Activated CD8-positive, alpha-beta memory T cell treated with anti-CD3 and anti-CD28 coated beads for 36 hours (primary cell): ENCODE results near the gene CMAS. TPM values are rescaled to one million over a fixed set of nuclear protein-coding genes. Genes with fewer than 3 reads are reported as not detected.
"Not testable (repeated sequence)": the region's sequence is repeated elsewhere in the genome, so short reads cannot be mapped to it uniquely, and the experiment has no call there.

Experiments
- CTCF ChIA-PET: fragments of 350-600 bp; sonication (Branson Sonifier 250); formaldehyde crosslinking; loops from one replicate; lab custom pipeline; 2021; ENCODE audit warnings: antibody characterized with exemption; lab: Charles Lee
- POLR2A ChIA-PET: fragments of 350-600 bp; sonication (Branson Sonifier 250); formaldehyde crosslinking; loops from one replicate; lab custom pipeline; 2021; ENCODE audit warnings: antibody characterized with exemption; lab: Charles Lee
- total RNA-seq, 2 experiments: library from RNA; stranded (reverse); gene quantifications; one replicate each; pipeline ENCODE4 v1.2.3, GENCODE V29; 2021

The CMAS gene
- total RNA-seq, 2 experiments from 2014 or later: 38.9 to 40.2 TPM

DNA sequence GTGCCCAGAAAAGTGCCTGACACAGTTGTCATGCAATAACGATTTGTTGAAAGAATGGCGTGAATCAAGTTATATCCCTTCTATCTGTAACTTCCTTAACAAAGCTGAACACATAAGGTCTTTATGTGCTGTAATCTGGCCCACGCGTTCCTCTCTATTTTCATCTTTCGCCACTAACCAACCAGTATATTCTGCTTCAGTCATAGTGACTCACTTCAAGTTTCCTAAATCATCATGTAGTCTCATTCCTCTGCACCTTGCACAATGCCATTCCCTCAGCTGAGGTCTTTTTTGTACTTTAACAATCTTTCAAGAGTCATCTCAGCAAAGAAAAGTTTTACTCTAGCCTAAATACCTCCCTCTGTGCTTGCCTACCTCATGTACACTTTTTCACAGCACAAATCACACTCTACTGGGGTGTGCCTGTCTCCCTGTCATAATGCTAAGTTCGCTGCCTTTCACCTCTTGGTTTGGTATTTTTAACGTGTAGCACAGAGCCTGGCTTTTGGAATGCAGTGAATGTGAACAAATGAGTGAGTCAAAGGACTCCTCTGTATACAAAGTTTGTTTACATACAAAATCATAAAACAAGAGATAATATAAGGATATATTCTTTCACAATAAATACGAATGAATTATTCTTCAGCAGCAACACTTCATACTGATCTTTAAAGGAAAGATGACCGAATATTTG is 2.9 kb upstream of the CMAS start:
- CTCF ChIA-PET: no interaction called here
- POLR2A ChIA-PET: no interaction called here

DNA sequence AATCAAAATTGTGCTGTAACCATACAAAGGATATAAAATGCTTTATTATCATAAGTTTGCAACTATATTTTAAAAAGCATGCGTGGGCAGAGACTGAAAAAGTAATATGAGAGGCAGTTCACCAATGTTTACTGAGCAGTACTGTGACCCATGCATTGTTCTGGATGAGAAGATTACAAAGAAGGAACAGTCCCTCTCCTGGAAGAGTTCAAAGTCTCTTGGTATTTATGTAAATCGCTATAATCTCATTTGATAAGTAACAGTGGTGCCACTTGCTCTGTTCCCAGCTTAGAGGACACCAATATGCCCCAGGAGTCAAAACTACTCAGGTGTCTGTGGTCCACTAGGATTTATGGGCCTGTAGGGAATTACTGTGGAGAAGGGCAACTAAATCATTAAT is 2.1 kb upstream of the CMAS start:
- POLR2A ChIA-PET: no interaction called here
- CTCF ChIA-PET: no interaction called here

DNA sequence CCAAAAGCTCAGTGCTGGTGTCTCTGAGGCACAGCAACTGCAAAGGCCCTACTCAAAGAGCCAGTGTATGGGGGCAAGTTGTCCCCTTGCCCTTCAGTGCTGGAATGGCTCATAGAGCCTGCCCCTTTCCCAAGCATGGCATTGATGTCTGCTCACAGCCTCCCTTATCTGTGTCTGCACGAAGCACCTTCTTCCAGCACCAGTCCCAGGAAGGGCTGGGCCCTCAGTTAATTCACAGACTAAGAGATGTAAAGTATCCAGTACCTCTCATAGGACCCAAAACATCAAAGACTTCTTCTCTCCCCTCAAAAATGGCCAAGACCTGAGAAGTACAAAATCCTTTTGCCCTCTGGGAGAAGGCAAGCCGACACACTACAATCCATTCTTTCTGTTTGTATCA is 1.6 kb upstream of the CMAS start:
- ChIA-PET CTCF (no interaction called here), POLR2A (no interaction called here)

DNA sequence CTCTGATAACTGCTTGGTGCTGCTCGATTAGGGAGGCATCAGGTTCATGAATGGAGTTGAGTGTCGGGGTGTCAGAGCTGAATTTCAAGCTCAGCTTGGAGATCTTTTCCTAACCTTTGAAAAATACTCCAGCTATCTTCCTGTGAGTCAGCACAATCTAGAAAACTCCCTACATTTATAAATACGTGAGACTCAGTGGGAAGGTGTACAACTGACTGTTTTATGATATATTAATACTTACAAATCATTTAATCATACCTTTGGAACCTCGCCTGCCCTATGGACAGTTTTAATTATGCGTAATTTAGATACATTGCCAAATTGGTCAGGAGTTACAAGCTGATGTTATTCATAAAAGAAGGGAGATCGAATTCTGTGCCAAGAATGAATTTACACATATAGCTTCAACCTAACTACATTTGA is 961 bp downstream of the CMAS start:
- POLR2A ChIA-PET: interaction anchor here (0.9 kb wide), 1 partner anchor 289 kb away, joined by 3 read pairs; no protein-coding TSS in a partner anchor

DNA sequence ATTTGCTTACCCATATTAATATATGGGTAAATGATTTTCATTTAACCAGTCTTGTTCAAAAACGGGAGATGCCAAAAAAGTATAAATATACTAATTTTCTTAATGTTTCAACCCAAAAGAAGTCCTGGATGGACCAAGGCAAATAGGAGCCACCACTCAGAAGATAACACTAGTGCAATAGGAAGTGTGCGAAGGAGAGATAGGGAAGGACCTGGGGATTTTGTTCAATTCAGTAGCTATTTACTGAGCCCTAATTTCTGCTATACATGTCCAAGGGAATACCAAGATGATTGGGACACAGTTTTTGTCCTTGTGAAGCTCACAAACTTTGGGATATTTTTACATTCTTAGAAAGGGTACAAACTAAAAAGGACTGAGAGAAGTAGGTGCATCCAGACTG is 1.5 kb downstream of the CMAS start:
- ChIA-PET POLR2A (interaction anchor here (0.9 kb wide), 1 partner anchor 288 kb away, joined by 3 read pairs; no protein-coding TSS in a partner anchor), CTCF (no interaction called here)

More for the DNA sequence above, 961 bp downstream of the CMAS start:
- CTCF ChIA-PET: no interaction called here

DNA sequence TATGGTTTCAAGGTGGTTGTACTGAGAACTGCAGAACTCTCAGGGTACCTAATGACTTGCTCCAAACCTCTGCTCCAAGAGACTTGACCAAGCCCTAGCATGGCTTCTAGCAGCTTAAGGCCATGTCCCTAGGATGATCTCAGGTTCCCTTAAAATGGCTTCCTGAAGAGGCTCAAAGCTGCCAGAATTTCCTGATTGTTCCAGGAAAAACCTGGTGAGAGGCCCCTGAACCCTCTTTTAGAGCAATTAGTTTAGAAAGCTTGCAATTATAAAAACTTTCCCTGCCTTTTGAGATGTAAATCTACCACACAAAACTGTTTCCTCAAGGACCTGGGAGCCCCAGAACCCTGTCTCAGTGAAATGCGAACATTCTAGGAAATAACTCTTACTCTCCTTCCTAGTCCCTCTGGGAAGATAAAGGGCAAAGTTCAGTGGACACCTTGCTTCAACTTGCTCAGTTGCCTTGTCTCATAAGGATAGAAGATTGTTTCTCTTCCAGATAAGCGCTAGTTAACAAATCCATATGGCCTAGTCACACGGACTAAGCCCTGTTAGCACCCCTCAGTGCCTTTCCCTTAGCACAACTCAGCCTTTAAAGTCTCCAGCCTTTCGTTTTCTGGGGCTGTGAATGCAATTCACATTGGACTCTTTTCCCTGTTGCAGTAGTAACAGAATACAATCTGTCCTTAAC is 2.5 kb downstream of the CMAS start:
- ChIA-PET POLR2A (interaction anchor here (0.8 kb wide), 1 partner anchor 408 kb away, joined by 3 read pairs; no protein-coding TSS in a partner anchor), CTCF (no interaction called here)

DNA sequence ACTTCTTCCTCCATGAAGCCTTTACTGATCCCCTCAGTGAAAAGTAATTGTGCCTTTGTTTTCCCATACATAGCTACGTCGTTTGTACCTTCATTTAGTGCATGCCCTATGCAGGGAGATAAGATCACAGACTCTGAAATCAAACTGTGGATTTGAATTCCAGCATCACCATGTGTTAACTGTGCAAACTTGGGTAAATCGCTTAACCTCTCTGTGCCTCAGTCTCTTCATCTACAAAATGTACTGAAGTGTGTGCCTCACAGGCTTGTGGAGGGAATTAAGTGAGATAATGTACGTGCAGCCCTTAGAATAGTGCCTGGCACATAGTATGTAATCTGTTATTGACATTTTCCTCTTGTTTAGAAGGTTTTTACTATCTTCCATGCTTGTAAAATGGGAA is 4.1 kb downstream of the CMAS start:
- ChIA-PET CTCF (no interaction called here), POLR2A (no interaction called here)

DNA sequence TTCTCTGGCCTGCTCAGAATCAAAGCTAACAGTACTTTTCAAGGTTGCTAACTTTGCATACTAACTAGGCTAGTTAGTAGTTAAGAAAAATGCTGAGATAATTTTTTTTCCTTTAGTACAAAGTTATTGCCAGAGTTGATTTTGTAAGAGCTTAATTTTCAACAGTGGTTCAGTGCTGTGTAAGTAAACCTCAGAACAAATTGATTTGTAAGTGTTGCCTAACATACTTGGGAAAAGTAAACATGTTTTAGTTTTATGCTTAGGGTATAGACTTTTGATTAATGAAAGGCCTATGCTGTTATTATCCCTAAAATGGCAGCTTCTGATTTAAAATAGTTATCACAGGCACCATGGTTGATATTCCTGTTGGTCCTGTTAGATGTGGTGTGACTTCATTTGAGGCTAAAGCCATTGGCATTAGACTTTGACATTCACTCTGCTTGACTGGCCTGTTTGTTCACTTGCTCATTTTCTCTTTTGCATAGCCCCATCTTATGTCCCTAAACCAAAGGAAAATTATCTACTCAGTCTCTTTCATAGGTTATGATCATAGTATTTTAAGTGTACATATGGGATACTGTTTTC is 5.2 kb downstream of the CMAS start:
- ChIA-PET POLR2A (no interaction called here), CTCF (no interaction called here)

DNA sequence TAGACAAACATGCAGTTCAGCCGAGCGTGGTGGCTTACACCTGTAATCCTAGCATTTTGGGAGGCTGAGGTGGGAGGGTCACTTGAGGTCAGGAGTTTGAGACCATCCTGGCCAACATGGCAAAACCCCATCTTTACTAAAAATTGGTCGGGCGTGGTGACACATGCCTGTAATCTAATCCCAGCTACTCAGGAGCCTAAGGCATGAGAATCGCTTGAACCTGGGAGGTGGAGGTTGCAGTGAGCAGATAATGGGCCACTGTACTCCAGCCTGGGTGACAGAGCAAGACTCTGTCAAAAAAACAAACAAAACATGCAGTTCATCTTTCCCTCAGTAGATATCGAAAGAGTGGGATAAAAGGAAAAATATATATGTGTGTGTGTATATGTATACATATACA is 7.0 kb downstream of the CMAS start:
- CTCF ChIA-PET: not testable (repeated sequence)

DNA sequence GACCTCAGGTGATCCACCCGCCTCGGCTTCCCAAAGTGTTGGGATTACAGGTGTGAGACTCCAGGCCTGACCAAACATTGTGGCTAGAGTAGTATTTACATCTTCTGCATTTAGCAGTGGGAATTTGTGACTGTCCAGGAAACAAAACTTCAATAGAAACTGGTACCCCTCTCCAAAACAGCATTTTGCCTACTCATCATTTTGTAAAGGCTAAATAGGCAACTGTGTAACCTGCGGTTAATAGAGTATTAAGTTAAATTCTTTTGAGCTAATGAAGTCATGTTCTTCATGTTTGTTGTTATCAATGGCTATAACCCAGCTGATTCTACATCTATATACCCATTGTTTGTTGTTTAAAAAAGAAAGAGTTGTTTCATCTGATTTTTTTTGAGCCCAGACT is 8.1 kb downstream of the CMAS start:
- ChIA-PET POLR2A (no interaction called here), CTCF (interaction anchor here (0.8 kb wide), 1 partner anchor 40 kb away, joined by 3 read pairs; no protein-coding TSS in a partner anchor)

More for the DNA sequence above, 7.0 kb downstream of the CMAS start:
- POLR2A ChIA-PET: not testable (repeated sequence)

DNA sequence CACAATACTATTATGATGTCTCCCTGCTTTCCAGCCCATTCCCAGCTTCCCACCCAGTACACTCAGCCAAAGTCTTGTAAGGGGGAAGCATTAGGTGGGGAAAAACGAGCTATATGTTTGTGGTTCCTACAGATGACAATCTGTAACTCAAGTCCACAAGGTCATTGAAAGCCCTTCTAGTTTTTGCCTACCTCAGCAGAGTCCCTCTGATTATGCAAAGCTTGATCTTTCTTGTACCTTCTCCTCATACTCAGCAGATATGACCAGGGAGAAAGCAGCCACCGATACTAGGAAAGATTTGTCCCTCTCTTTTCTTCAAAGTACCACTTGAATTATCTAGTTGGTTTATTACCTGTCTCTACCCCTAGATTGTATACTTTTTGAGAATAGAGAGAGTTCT is 10.6 kb downstream of the CMAS start:
- ChIA-PET CTCF (no interaction called here), POLR2A (no interaction called here)

DNA sequence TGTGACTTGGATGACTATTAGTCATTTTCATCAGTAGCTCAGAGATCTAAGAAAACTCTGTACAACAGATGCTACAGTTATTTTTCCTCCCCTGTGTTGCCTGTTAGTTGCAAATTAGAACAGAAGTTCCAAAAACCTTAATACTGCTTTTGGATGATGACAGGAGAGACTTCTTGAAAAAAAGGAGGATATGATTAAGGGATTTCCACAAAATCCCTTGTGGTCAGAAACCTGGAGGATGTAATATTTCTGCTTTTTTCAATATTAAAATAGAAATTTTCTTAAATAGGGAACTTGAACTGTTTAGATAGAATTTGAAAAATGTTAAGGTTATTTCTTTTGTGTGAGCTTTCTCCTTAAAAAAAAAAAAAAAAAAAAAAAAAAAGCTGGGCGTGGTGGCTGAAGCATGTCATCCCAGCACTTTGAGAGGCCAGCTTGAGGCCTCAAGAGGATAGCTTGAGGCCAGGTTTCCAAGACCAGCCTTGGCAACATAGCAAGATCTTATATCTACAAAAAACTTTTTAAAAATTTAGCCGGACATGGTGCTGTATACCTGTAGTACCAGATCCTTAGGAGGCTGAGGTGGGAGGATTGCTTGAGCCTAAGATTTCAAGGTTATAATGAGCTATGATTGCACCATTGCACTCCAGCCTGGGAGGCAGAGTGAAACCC is 14.1 kb downstream of the CMAS start:
- CTCF ChIA-PET: no interaction called here
- POLR2A ChIA-PET: no interaction called here

DNA sequence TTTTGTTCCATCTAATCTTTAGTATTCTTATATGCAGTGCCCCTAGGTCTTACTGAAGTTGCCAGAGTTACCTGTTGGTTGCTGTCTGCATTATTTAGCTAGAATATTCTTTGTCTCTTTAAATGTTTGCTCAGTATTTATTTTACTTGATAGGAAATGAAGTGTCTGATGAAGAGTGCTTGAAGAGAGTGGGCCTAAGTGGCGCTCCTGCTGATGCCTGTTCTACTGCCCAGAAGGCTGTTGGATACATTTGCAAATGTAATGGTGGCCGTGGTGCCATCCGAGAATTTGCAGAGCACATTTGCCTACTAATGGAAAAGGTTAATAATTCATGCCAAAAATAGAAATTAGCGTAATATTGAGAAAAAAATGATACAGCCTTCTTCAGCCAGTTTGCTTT is 18.9 kb downstream of the CMAS start:
- ChIA-PET CTCF (no interaction called here), POLR2A (no interaction called here)

DNA sequence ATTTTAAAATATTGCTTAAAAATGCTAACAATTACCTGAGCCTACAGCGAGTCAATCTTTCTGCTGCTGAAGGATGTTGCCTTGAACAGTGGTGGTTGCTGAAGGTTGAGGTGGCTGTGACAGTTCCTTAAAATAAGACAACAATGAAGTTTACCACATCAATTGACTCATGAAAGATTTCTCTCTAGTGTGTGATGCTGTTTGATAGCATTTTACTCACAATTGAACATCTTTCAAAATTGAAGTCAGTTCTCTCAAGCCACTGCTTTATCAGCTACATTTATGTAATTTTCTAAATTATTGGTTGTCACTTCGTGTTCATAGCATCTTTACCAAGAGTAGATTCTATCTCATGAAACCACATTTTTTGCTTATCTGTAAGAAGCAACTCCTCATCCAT is 20.3 kb downstream of the CMAS start:
- POLR2A ChIA-PET: no interaction called here
- CTCF ChIA-PET: no interaction called here

DNA sequence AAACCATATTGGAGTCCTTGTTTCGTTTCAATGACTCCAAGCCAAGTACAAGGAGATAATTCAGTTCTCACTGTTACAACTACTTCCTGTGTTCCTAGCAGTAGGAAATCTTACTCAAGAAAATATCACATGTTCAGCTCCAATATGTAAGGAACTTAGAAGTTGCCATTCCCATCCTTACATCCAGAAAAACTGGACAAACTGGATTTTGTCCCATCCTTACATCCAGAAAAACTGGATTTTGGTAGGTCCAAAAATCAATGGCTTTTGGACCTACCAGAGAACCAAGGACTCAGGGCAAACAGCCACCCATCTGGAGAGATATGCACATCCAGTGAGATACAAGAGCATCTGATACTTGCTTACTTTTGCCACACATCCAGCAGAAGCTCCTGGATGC is 23.8 kb downstream of the CMAS start:
- ChIA-PET CTCF (no interaction called here), POLR2A (no interaction called here)

DNA sequence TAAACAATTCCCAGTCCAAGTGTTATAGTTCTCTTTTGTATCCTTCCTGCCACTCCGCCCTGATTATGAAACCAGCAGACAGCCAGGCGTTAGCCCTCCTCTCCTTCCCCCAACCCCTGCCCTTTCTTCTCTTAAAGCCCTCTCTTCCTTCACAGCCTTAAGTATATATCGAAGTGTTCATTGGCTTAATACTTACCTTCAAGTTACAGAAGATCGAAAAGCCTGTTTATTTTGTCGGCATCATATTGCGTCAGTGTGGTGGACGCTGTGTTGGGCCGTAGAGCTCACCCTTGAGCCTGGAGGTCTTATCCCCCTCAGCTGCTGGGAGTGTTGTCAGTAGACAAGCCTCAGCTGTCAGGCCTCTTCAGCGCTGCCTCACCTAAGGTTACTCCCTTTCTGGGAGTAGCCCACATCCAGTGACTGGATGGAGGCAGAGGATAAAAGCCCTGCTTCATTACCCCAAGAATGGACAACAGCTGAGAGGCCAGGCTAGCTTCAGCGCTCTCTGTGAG is 36.2 kb downstream of the CMAS start:
- POLR2A ChIA-PET: no interaction called here
- CTCF ChIA-PET: interaction anchor here (0.6 to 2.5 kb wide), 8 partner anchors 14 to 577 kb away, joined by 3 to 7 read pairs (median 3); no protein-coding TSS in a partner anchor

DNA sequence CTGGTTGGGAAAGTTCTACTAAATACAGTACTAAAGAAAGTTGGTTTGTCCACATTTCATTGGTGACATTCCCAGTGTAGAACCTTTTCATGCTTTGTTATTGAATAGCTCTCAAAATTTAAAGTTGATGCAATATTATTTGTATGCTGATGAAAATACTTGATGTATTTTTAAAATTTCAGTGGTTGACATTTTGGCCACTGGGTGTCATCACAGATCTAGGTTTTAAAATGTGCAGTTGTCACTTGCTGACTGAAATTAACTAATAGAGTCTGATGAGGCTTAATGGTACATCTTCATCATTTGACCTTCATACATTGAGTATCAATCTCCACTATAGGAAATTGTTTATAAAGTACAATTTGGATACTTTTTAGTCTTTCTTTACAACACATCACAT is 37.1 kb downstream of the CMAS start:
- ChIA-PET POLR2A (no interaction called here), CTCF (interaction anchor here (0.6 to 2.5 kb wide), 7 partner anchors 8 to 576 kb away, joined by 3 to 7 read pairs (median 3); no protein-coding TSS in a partner anchor)

DNA sequence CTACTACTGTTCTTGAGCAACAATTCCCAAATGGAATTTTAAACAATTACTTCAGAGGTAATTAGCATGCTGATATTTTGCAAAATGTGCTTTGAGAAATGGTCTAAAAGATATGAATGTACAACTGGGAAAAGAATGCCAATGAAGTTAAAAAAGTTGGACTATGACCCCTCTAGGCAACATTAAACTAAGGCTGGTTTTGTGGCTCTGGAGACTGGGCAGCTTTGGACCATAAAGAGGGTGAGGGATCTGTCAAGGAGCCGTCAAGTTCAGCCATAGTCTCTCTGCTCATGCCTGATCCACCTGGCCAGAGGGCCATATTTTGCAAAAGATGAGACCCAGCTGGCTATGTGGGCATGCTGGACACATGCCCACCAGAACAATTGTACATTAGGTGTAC is 38.8 kb downstream of the CMAS start:
- CTCF ChIA-PET: no interaction called here

DNA sequence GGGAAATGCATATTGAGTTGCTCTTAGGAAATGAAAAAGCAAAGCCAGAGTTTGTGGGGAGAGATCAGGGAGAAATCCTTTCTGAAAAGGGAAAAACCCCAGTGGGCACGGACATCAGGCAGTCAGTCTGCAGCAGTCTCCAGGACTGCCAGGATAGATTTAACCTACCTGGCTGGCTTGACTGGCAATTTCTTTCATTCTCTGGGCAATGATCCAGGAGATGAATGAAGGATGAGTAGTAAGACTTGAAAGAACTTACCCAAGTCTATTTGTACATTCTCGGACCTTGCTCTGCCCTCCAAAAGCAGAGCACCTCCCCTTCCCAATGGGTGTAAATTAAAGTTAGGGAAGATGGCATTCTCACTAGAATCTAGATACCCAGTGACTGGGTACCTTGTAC is 42.9 kb downstream of the CMAS start:
- ChIA-PET POLR2A (no interaction called here), CTCF (no interaction called here)

More for the DNA sequence above, 38.8 kb downstream of the CMAS start:
- POLR2A ChIA-PET: interaction anchor here (0.6 kb wide), 1 partner anchor 326 kb away, joined by 7 read pairs; no protein-coding TSS in a partner anchor

DNA sequence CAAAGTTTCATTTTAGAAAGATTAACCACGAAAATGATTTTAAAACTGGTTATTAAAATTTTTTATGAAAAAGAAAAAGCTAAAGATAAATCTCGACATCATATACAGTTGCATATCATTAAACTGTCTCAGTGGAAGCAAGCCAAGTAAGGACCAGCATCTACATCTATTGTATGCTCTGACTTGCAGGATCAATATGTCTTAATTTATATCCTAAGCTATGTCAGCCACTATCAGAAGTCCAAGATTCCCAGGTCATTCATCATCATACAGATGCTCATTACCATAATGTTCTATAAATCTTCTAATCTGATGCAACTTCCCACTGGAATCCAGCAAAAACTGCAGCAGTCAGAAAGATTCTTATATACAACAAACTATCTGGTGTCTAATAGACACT is 43.5 kb downstream of the CMAS start:
- ChIA-PET POLR2A (no interaction called here), CTCF (no interaction called here)
